Astrocyte (in vitro differentiated cells and primary cell): Measurements from ENCODE around the gene CD34. TPM values are rescaled to one million over a fixed set of nuclear protein-coding genes. Genes with fewer than 3 reads are reported as not detected.
A peak's percentile ranks its signal among the peaks of the same experiment; 100 is the strongest.

Experiments
- DNase-seq: peaks from one replicate; pipeline ENCODE4 v3.0.0-alpha.2; 2010; ENCODE audit warnings: low read depth
- FAIRE-seq: peaks from 2 replicates; lab custom pipeline; 2011; peaks lifted over from hg19 to GRCh38; lab: Jason Lieb, UNC
- H2AFZ ChIP-seq: 2 replicates; pipeline ENCODE4 v1.6.0; 2012; ENCODE audit warnings: low read depth, low read length, inconsistent platforms
- H3K27ac ChIP-seq: 2 replicates; pipeline ENCODE4 v1.5.1; 2011; ENCODE audit warnings: low read depth, low read length, inconsistent platforms
- H3K27me3 ChIP-seq: 2 replicates; pipeline ENCODE4 v1.6.0; 2011; ENCODE audit warnings: low read length, inconsistent platforms; ENCODE audit not compliant: insufficient read depth
- H3K36me3 ChIP-seq: 2 replicates; pipeline ENCODE4 v1.5.1; 2011; ENCODE audit warnings: low read length, inconsistent platforms; ENCODE audit not compliant: insufficient read depth
- H3K4me1 ChIP-seq: 2 replicates; pipeline ENCODE4 v1.5.1; 2011; ENCODE audit warnings: low read length, inconsistent platforms; ENCODE audit not compliant: insufficient read depth
- H3K4me2 ChIP-seq: 2 replicates; pipeline ENCODE4 v1.6.0; 2012; ENCODE audit warnings: low read length, inconsistent platforms
- H3K4me3 ChIP-seq: 2 replicates; pipeline ENCODE4 v1.5.1; 2011; ENCODE audit warnings: low read depth, mild to moderate bottlenecking, low read length, inconsistent platforms; ENCODE audit not compliant: insufficient read depth
- H3K79me2 ChIP-seq: 2 replicates; pipeline ENCODE4 v1.6.0; 2012; ENCODE audit warnings: mild to moderate bottlenecking, low read length, inconsistent platforms; ENCODE audit not compliant: insufficient read depth
- H3K9ac ChIP-seq: 2 replicates; pipeline ENCODE4 v1.6.0; 2012; ENCODE audit warnings: mild to moderate bottlenecking, low read length, inconsistent platforms
- H3K9me3 ChIP-seq: 2 replicates; pipeline ENCODE4 v1.5.1; 2012; ENCODE audit warnings: low read depth, mild to moderate bottlenecking, low read length, inconsistent platforms; ENCODE audit not compliant: insufficient read depth
- H4K20me1 ChIP-seq: 2 replicates; pipeline ENCODE4 v1.6.0; 2012; ENCODE audit warnings: low read length, inconsistent platforms; ENCODE audit not compliant: insufficient read depth
- H3K27ac Mint-ChIP-seq: one replicate; pipeline ENCODE4 v1.8.0; 2021; ENCODE audit warnings: mild to moderate bottlenecking, mixed read lengths; ENCODE audit not compliant: unreplicated experiment
- H3K27me3 Mint-ChIP-seq: one replicate; pipeline ENCODE4 v1.8.0; 2021; ENCODE audit warnings: low read depth, mixed read lengths; ENCODE audit not compliant: unreplicated experiment
- H3K36me3 Mint-ChIP-seq: one replicate; pipeline ENCODE4 v1.8.0; 2021; ENCODE audit warnings: low read depth, mixed read lengths; ENCODE audit not compliant: unreplicated experiment
- H3K4me1 Mint-ChIP-seq: one replicate; pipeline ENCODE4 v1.8.0; 2021; ENCODE audit warnings: low read depth, mixed read lengths; ENCODE audit not compliant: unreplicated experiment
- H3K4me3 Mint-ChIP-seq: one replicate; pipeline ENCODE4 v1.8.0; 2021; ENCODE audit warnings: mild to moderate bottlenecking, moderate library complexity, mixed read lengths; ENCODE audit not compliant: unreplicated experiment
- H3K9me3 Mint-ChIP-seq: one replicate; pipeline ENCODE4 v1.8.0; 2021; ENCODE audit warnings: mild to moderate bottlenecking, mixed read lengths; ENCODE audit not compliant: unreplicated experiment
- EZH2 ChIP-seq: IDR thresholded peaks from 2 replicates; pipeline ENCODE4 v1.6.1; 2012; ENCODE audit warnings: mild to moderate bottlenecking, low read length, inconsistent platforms; ENCODE audit not compliant: insufficient read depth
- total RNA-seq: library from RNA; stranded (reverse); gene quantifications from 2 replicates; pipeline ENCODE4 v1.2.1, GENCODE V29; 2021
- TF ChIP-seq, protein P1 (sequence below): IDR thresholded peaks from 2 replicates; pipeline ENCODE4 v1.5.1; 2011; ENCODE audit warnings: low read depth, mild to moderate bottlenecking, inconsistent platforms, low read length, moderate library complexity; ENCODE audit not compliant: insufficient read depth

CD34 gene
- total RNA-seq, 1 donor from 2014 or later: 0.45 TPM

DNA sequence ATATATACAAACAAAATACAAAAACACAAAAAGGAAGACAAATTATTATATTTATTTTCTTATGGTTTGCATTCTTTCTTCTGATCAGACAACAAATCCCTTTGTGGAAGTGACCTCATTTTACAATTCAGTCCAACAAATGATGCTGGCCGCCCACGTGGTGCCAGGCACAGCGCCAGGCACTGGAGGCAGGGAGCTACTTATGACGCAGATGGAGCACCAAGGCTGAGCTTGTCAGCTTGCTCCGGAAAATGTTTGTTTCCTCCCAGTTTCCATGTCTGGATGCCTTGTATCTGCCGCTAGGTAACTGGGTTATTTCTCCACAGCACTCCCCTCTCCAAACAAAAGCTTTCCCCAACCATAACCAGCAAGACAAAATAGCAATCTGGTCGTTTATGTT is 30.7 kb upstream of the CD34 start:
- Histone ChIP-seq H3K79me2 (no peaks in the 10 kb centered on the region), H3K27me3 (no peaks in the 10 kb centered on the region), H2AFZ (peak overlapping the region; percentile 52)

DNA sequence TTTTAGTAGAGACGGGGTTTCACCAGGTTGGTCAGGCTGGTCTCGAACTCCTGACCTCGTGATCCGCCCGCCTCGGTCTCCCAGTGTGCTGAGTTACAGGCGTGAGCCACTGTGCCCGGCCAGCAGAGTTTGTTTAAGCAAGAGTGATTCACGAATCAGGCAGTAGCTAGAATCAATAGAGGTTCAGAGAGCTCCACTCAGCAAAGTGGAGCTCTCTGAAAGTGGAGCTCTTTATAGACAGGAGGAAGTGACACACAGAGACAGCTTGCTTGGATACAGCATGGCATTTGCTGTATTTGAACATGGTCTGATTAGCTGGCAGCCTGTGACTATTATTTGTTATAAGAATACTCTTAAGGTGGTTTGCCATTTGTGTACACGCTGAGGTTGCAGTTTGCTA is 27.1 kb upstream of the CD34 start:
- Mint-ChIP-seq H3K27ac (no peak overlapping the region), H3K4me3 (no peak overlapping the region), H3K4me1 (no peaks in the 10 kb centered on the region), H3K27me3 (no peaks in the 10 kb centered on the region), H3K9me3 (no peaks in the 10 kb centered on the region), H3K36me3 (no peaks in the 10 kb centered on the region)
- Histone ChIP-seq H3K4me1 (peaks cover 4% of the 10 kb centered on the region), H3K36me3 (no peaks in the 10 kb centered on the region), H2AFZ (no peak overlapping the region), H3K79me2 (no peaks in the 10 kb centered on the region), H3K27me3 (no peaks in the 10 kb centered on the region), H3K27ac (no peak overlapping the region), H3K4me3 (no peak overlapping the region), H3K9ac (no peak overlapping the region), H3K4me2 (no peak overlapping the region), H4K20me1 (no peaks in the 10 kb centered on the region), H3K9me3 (no peaks in the 10 kb centered on the region)
- TF ChIP-seq, protein P1, sequence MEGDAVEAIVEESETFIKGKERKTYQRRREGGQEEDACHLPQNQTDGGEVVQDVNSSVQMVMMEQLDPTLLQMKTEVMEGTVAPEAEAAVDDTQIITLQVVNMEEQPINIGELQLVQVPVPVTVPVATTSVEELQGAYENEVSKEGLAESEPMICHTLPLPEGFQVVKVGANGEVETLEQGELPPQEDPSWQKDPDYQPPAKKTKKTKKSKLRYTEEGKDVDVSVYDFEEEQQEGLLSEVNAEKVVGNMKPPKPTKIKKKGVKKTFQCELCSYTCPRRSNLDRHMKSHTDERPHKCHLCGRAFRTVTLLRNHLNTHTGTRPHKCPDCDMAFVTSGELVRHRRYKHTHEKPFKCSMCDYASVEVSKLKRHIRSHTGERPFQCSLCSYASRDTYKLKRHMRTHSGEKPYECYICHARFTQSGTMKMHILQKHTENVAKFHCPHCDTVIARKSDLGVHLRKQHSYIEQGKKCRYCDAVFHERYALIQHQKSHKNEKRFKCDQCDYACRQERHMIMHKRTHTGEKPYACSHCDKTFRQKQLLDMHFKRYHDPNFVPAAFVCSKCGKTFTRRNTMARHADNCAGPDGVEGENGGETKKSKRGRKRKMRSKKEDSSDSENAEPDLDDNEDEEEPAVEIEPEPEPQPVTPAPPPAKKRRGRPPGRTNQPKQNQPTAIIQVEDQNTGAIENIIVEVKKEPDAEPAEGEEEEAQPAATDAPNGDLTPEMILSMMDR: no peak
- no peak for TF ChIP-seq EZH2
- FAIRE-seq (no peak), DNase-seq (peak; percentile 57)

More for the DNA sequence above, 30.7 kb upstream of the CD34 start:
- Mint-ChIP-seq H3K9me3 (no peaks in the 10 kb centered on the region), H3K36me3 (no peaks in the 10 kb centered on the region), H3K4me3 (no peak overlapping the region), H3K4me1 (peaks cover 3% of the 10 kb centered on the region), H3K27ac (no peak overlapping the region), H3K27me3 (no peaks in the 10 kb centered on the region)
- peak; percentile 75 for DNase-seq
- Histone ChIP-seq H3K9ac (no peak overlapping the region), H3K9me3 (no peaks in the 10 kb centered on the region), H3K4me3 (no peak overlapping the region), H3K4me2 (no peak overlapping the region), H4K20me1 (no peaks in the 10 kb centered on the region), H3K27ac (no peak overlapping the region), H3K4me1 (peaks cover 6% of the 10 kb centered on the region), H3K36me3 (no peaks in the 10 kb centered on the region)
- TF ChIP-seq, protein P1: no peak
- TF ChIP-seq EZH2: no peak
- no peak for FAIRE-seq

DNA sequence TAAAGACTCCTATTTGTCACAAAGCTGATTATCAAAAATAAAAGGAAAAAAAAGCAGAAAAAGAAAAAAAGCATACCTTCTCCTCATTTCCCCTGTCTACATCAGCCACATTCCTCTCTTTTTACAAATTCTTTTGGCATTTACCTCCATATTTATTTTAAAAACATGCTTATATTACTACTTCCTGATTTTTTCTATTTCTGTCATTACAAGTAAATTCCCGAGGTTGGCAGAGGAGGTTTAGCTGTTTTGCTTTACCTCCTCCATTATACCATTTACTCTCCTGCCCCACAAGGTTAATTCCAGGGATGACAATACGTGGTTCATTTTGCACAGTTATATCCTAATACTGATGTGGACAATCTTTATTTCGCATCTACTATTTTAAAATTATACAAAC is 26.3 kb upstream of the CD34 start:
- no peak overlapping the region for H3K4me3 ChIP-seq
- Mint-ChIP-seq H3K4me3 (no peak overlapping the region), H3K9me3 (no peaks in the 10 kb centered on the region), H3K4me1 (no peaks in the 10 kb centered on the region), H3K36me3 (no peaks in the 10 kb centered on the region), H3K27me3 (no peaks in the 10 kb centered on the region), H3K27ac (no peak overlapping the region)
- FAIRE-seq (no peak), DNase-seq (no peak)
- no peak overlapping the region for H3K27ac ChIP-seq
- H2AFZ ChIP-seq: no peak overlapping the region
- no peaks in the 10 kb centered on the region for H3K79me2 ChIP-seq
- no peaks in the 10 kb centered on the region for H3K27me3 ChIP-seq
- peaks cover 4% of the 10 kb centered on the region for H3K4me1 ChIP-seq
- no peaks in the 10 kb centered on the region for H3K36me3 ChIP-seq
- TF ChIP-seq, protein P1: no peak
- TF ChIP-seq EZH2: no peak
- H3K9ac ChIP-seq: no peak overlapping the region
- no peaks in the 10 kb centered on the region for H3K9me3 ChIP-seq
- H3K4me2 ChIP-seq: peak overlapping the region; percentile 49
- no peaks in the 10 kb centered on the region for H4K20me1 ChIP-seq
